Measurements from ENCODE around the gene PPP1R7. TPM values are rescaled to one million over a fixed set of nuclear protein-coding genes. Genes with fewer than 3 reads are reported as not detected.

Gene PPP1R7
- polyA plus RNA-seq, 10 donors = 62.8 to 85.5 (median 79.6) TPM

DNA sequence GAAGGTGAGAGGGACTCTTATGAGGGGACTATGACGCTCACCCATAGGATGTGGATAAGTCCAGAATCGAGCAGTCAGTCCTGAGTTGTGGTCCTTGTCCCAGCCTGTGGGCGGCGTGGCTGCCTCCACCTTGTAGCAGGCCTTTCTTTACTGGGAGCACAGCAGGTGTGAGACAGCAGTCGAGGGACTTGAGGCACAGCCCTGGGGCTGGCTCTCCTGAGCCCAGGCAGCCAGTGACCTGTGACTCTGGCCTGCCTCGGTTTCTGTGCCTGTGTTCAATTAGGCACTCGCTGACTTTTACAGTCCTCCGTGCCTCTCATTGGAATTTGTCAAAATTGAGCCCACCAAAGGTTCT is 8.3 kb downstream of the PPP1R7 start:
- no peak for DNase-seq

DNA sequence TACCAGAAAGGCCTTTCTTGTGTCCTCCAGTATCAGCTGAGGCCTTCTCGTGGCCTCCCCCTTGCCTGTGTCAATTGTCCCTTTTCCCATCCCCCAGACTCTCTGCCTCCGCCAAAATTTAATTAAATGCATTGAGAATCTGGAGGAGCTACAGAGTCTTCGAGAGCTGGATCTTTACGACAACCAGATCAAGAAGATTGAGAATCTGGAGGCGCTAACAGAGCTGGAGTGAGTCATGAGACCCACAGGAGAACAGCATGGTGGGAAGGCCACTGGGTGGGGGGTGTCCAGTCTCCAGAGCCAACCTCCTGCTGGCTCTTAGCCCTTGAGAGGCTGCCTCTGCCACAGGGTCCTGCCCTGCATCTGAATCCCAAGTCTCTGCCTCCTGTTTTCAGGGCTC is 8.8 kb downstream of the PPP1R7 start:
- DNase-seq = no peak

DNA sequence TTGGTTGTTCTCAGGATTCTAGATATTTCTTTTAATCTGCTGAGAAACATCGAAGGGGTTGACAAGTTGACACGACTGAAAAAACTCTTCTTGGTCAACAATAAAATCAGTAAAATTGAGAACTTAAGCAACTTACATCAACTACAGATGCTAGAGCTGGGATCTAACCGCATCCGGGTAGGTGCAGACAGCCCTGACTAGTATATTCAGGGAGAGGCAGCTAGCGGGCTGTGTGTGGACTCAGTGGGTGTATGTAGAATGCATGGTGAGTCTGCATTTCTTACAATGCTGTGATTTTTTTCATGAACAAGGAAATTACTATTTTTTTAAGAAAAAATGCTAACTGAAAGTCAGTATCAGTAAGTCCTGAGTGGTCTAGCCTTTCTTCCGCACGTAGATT is 10.1 kb downstream of the PPP1R7 start:
- no peak for DNase-seq

DNA sequence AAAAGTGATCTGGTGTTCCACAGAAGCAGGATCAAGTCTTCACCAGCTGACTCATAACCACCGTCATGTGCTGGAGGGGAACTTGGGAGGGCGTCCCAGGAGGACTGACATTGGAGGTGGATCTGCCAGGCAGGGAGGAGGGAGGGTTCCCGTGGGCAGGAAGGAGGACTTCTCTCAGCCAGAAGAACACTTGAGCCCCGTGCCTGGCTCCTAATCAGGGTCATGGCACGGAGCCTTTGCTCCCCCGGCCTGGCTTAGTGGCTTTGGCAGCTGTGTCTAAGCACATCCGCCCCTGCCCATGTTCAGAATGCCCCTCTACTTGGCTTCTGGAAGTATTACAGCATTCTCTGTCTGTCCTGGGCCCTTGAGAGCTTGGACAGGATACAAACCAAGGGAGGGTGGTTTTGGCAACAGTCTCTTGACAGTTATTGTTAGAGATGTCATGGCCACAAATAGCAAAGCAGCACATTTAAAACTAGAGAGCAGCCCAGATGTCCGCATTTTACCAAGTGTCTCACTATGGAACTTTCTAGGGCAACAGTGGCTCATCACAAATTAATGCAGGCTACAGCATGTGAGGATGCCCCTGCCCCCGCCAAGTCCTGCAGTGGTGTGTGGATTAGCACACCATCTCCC is 11.5 kb downstream of the PPP1R7 start:
- DNase-seq = peak; percentile 64 to 72 (median 66)

DNA sequence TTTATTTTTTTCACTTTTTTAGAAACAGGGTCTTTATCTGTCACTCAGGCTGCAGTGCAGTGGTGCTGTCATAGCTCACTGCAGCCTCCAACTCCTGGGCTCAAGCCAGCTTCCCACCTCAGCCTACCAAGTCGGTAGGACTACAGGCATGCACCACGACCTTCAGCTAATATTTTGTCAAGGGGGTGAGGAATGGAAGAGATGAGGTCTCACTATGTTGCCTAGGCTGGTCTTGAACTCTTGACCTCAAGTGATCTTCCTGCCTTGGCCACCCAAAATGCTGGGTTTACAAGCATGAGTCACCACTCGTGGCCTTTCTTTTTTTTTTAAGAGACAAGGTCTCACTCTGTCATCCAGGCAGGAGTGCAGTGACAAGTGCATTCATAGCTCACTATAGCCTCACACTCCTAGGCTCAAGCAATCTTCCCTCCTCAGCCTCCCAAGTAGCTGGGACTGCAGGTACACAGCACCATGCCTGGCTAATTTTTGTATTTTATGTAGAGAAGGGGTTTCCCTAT is 13.4 kb downstream of the PPP1R7 start:
- no peak for DNase-seq

DNA sequence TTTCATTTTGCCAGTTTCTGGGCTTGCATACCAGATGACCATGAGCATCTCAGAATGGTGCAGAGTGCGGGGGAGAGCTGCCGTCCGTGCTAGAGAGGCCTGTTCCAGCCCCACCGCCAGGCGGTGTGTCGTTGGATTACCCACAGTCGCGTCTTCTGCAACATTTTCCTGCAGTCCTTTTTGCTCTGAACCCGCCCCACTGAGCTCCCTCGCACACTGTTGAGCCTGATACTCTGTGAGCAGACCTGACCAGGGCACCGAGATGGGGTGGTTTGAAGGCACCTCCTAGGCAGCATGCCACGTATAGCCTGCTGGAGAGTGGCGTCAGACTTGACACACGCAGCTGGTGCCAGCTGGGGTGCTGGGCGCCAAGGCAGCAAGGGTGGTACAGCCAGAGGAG is 18.1 kb downstream of the PPP1R7 start:
- DNase-seq = no peak

DNA sequence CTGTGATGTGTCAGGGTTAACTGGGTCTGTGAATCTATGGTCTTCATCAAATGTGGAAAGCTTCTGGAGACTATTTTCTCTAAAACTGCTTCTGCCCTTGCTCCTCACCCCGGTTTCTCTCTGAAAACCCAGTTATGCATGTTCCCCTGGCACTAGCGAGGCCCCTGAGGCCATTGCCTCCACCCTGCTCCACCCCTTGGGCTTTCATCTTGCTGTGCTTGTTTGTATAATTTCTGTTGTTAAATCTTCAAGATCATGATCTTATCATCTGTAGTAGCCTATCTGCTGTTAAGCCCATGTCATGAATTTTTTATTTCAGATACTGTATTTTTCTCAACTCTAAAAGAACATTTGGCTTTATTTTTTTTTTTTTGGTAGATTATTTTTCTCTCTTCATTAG is 23.3 kb downstream of the PPP1R7 start:
- no peak for DNase-seq

DNA sequence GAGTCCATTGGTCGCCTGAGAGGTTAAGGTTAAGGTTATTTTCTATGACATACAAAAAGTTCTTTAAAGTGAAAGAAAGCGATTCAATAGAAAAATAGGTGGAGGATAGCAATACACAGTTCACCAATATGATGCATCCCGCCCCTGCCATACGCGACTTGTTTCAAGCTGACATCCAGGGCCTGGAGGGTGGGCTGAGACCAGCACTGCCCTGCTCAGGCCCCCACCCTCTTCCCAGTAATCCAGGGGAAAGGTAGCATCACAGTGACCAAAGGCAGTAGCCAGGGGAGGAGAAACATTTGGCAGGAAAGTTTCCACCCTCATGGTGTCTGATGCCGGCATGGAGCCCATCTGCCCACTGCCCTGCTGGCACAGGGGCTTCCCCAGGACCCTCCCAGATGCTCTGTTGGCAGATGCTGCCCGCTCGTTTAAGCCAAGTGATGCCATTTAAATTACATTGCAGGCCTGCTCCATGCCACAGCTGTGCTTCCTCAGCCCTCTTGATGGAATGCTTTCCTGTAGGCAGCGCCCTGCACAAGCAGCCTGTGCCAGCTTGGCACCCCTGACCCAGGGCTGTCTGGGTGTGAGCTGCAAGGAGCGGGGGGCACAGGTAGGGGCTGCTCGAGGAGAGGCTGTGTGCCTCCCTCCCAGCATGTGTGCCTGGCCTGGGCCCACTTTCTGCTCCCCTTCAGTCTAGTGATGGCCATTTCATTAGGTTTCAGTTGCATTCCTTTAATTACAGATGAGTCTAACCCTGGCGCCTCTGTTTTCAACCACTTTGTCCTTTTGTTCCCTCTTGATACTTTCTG is 27.5 kb downstream of the PPP1R7 start:
- DNase-seq = peak; percentile 12 to 59 (median 24)

DNA sequence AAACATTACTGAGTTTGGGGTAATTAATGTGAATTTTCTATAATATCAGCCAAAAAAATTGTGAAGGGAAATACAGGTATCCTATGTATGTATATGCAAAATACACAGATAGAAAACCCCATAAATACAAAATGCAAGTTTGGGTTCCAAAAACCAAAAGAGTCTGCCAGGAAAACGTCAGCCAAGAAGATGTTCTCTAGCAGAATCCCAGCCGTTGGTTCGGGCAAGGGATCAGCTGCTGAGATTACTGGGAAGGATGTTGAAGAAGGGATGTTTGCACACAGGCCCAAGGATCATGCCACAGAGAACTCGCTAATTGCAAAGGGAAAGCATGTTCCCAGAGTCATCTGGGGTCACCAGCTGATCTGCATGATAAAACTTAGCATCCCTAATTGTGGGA is 28.7 kb downstream of the PPP1R7 start:
- DNase-seq = no peak

DNA sequence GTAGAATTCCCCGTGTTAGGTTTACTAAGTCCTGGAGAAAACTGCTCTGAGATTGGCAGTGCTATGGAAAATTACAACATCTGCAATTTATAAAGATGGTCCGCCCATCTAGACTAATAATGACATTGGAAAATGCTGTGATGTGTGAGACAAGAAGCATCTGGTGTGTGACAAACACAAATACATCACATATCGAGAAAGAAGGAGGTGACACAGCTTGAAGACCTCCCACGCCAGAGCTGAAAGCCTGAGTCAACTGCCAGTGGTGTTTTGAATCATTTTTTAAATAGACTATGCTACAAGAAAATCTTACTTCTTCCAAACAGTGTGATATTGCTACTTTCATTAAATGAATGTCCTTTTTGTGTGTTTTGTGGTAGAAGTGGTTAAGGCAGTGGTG is 29.6 kb downstream of the PPP1R7 start:
- no peak for DNase-seq

DNA sequence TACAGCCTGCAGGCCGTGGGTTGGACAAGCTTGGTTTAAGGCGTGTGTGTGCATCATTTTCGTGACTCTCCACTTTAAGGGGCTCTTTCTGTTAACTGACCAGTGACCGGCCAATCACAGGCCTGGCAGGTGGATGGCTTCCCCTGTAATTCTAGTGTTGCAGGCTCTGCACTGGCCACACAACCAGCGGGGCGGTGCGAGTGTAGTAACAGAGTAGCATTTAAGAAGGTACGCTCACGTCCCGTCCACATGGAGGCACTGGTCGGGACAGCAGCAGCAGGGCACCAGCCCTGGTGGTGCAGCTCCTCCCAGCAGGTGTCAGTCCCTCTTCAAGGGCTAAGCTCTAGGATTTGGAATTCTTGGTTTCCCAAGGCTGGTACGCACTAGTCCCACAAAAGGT is 30.2 kb downstream of the PPP1R7 start:
- DNase-seq = no peak

DNA sequence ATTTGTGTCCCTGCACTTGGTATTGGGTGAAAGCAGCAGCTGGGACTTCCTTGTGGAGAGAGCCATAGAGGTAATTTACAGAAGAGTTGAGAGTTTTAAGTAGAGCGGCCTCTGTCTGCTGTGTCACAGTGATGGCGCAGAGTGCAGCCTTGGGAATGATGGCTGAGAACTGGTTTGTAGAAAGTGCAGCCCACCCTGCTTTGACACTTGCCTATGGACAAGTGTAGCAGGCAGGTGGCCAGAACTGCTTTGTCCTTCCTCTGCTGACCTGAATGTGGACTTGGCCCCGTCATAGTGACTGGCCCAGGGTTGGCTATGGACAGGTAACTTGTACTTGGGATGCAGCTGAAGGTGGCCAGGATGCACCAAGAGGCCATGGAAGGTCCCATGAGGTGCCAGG is 31.9 kb downstream of the PPP1R7 start:
- DNase-seq = no peak

DNA sequence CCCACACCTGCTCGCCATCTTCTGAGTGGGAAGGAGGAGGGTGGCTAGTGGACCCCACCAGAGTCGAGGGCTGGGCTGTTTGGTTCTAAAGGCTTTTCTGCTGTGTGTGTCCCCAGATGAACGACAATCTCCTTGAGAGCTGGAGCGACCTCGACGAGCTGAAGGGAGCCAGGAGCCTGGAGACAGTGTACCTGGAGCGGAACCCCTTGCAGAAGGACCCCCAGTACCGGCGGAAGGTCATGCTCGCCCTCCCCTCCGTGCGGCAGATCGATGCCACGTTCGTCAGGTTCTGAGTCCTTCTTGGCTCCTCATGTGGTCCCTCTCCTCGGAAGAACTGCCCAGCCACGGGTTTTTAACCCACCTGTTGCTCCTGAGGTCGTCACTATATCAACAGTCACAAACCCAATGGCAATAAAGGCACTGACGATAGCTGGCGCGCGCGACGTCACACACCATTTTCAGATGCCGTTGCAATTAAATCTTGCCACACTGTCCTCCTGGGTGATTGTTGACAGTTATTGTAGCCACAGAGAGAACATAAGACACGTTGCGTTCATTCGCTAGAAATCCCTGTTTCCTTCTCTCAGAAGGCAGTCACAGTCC is 32.4 kb downstream of the PPP1R7 start:
- no peak for DNase-seq

DNA sequence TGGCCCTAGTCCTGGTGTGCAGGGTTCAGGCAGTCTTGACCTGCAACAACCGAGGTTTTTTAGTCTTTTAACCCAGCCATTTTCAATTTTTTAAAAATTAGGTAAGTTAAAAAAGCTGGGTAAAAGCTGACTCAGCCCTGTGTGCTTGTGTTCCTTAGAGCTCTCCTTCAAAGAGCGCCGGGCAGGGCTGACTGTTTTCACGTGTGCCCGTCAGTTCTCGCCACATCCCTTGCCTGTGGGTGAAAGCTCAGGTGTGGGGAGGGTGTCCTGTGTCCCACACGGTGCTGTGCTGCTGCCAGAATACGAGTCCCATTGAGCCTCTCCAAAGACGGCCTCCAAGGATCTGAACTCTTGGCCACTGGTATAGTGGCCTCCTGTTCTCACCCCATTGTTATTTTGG is 33.0 kb downstream of the PPP1R7 start:
- no peak for DNase-seq

DNA sequence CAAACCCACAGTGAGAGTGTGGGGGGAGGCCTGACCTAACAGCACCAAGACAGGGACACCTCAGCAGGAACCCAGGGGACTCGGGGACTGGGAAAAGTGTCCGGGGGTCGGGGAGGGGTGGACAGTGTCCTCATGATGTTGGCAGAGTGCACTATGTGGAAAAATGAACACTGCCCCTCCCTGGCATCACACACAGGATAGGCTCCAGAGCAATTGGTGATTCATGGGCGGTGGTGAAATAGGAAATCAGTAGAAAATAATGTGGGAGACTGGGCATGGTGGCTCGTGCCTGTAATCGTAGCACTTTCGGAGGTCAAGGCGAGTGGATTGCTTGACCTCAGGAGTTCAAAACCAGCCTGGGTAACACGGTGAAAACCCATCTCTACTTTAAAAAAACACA is 34.6 kb downstream of the PPP1R7 start:
- DNase-seq = no peak

DNA sequence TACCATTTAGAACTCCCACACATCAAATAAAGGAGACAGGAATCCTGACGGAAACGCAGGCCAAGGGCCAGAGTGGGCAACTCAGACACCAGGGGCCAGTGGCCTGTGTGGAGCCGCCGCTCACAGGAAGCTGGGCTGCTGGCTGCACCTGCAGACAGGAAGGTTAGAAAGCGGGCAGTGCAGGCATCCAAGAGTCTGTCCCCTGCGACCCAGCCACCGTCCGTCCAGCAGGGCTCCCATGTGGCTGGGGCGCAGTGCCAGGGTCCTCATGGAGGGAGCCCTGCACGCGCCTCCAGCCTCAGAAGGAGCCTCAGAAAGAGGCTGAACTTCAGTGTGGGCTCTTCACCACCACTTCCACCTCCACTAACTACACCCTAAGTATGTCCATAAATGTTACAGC is 35.7 kb downstream of the PPP1R7 start:
- DNase-seq = no peak

DNA sequence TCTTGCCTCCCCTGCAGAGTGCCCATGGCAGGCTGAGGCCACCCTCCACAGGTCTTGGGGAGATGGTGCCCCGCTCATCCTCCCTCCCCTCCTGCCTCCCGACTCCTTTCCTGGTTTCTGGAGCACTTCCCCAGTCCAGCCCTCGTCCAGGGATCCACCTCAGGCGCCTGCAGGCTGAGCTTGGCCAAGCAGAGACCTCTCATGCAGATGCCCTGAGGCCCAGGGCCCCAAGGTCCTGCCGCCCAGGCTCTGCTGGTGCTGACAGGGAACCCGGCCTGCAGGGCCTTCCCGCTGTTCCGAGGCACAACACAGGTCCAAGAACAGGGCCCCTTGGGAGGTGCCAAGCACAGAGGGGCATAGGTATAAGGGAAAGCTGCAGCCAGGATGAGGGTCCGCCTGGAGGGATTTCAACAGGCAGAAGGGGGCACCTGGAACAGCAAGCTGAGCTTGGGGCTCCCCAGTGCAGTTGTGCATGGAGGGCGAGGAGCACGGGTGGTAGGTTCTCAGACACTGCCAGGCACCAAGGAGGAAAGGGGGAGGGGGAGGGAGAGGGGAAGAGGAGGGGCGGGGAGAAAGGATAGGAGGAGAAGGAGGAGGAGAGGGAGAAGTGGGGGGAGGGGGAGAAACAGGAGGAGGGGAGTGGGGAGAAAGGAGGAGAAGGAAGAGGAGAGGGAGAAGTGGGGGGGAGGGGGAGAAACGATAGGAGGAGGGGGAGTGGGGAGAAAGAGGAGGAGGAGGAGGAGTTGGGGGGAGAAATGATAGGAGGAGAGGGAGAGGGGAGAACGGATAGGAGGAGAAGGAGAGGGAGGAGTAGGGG is 37.0 kb downstream of the PPP1R7 start:
- DNase-seq = no peak

DNA sequence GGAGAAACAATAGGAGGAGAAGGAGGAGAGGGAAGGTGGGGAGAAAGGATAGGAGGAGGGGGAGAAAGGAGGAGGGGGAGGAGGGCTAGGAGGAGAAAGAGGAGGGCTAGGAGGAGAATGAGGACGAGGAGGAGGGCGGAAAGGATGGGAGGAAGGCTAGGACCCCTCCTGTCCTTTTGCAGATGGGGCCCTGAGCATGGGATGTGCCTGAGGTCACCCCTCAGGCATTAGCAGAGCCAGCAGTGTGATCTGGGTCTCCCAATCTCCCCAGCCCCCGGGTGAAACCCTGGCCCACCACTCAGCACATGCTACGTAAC is 37.6 kb downstream of the PPP1R7 start:
- no peak for DNase-seq

DNA sequence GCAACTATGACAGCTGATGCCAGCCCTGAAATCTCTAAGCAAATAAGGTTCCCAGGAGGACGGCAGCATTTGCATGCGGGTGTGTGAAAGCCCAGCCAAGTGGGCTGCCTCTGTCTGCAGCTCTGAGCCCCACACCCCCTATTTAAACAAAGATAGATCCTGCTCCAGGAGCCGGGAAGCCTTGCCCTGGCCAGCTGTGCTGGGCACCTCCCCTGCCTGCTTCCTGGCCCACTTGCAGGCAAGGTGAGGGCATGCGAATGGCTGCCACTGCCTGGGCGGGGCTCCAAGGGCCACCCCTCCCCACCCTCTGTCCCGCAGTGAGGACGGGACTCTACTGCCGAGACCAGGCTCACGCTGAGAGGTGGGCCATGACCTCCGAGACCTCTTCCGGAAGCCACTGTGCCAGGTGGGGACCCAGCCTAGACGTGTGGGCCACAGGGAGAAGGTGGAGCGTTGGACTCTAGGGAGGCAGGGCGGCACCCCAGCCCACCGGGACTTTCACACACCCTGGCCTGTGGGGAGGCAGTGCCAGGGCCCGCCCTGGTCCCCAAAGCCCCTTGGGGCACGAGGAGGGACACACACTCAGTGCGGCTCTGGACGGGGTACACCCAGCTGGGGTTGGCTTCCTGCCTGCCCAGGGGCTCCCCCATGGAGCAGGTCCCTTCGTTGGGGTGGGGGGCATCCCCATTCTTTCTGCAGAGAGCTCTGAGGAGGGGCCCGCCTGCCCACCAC is 38.3 kb downstream of the PPP1R7 start, which contains the start of gene ANO7:
Gene ANO7 (plus strand): TSS at position 317 of the 732 bp plus-strand sequence. CDS start 1,387 bp downstream, outside the sequence.
- no peak for DNase-seq

DNA sequence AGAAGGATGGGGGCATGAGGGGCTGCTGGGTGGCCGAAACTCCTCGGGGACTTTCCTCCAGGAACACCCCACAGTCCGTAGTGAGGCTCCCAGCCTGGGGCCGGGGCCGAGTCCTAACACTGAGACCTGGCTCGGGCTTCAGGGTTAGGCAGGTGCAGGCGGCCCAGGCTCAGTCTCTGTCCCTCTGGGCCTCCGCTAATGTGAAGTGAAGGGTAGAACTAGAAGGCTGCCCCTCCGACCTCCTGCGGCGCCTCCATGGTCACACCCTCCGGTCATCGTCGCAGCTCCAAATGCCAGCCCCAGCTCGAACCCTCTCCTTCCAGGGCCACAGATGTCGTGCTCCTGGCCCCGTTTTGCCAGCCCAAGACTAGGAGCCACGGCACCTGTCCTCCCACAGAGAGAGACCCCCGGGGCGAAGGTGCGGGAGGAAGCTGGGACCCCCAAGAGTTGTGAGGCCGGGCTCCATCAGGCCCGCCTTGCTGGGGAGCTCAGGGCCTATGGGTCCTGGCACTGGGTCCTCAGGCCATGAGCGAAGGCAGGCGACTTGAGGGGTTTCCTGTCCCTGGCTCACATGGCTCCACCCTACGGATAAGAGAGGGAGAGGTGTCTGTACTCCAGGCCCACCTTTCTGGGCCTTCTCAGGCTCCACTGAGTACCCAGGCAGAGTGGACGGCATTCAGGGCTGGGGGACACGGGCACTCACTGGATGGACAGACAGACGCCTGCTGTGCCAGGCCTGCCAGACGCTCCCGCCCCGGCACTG is 39.0 kb downstream of the PPP1R7 start:
- no peak for DNase-seq

DNA sequence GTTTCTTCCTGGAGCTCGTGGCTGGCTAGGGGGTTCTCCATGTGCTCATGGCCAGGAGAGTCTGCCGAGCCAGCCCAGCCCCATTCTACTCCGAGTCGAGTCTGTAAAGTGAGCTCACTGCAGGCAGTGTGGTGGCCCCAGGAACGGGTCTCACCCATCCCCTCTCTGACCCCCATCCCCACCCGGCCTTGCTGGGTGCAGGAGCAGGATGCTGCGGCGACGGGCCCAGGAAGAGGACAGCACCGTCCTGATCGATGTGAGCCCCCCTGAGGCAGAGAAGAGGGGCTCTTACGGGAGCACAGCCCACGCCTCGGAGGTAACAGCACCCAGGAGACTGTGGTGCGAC is 39.6 kb downstream of the PPP1R7 start:
- no peak for DNase-seq

Data from muscle of back (tissue), 11 donors.